Fibroblast of villous mesenchyme (primary cell): ENCODE results near the gene AKAP12. TPM values are rescaled to one million over a fixed set of nuclear protein-coding genes. Genes with fewer than 3 reads are reported as not detected.
"Not testable (repeated sequence)": the region's sequence is repeated elsewhere in the genome, so short reads cannot be mapped to it uniquely, and the experiment has no call there.

Source experiments
- DNase-seq: peaks from one replicate; pipeline ENCODE4 v3.0.0-alpha.2; 2010; ENCODE audit warnings: low read depth
- H3K4me3 ChIP-seq: 2 replicates; pipeline ENCODE4 v1.5.1; 2011; ENCODE audit warnings: low read depth, mild to moderate bottlenecking, low read length
- CTCF ChIP-seq: IDR thresholded peaks from 2 replicates; pipeline ENCODE4 v1.5.1; 2012; ENCODE audit warnings: low read depth, mild to moderate bottlenecking, low read length; ENCODE audit not compliant: insufficient read depth
- total RNA-seq: library from RNA; depleted of rRNA; stranded (reverse); fragments of >200 nt; gene quantifications from 2 replicates; pipeline ENCODE4 v1.2.3, GENCODE V29; 2012

Gene AKAP12
- total RNA-seq, 1 donor: 123 TPM

- no peak overlapping the region for H3K4me3 ChIP-seq
- no peak for TF ChIP-seq CTCF
- no peak for DNase-seq
Measured at GRCh38 chr6:151349651-151350270, 110.0 kb downstream of the AKAP12 start.

GRCh38 chr6:151350442-151351145 is 110.8 kb downstream of the AKAP12 start:
- no peak for TF ChIP-seq CTCF
- DNase-seq: no peak
- H3K4me3 ChIP-seq: no peak overlapping the region

- TF ChIP-seq CTCF: no peak
- DNase-seq: no peak
- H3K4me3 ChIP-seq: no peak overlapping the region
Measured at GRCh38 chr6:151351146-151351700, 111.5 kb downstream of the AKAP12 start.

GRCh38 chr6:151351731-151352130 is 112.0 kb downstream of the AKAP12 start:
- DNase-seq: no peak
- H3K4me3 ChIP-seq: no peak overlapping the region
- TF ChIP-seq CTCF: no peak

- TF ChIP-seq CTCF: no peak
- no peak for DNase-seq
- no peak overlapping the region for H3K4me3 ChIP-seq
Measured at GRCh38 chr6:151352410-151353396, 112.9 kb downstream of the AKAP12 start.

- TF ChIP-seq CTCF: no peak
- no peak for DNase-seq
- H3K4me3 ChIP-seq: no peak overlapping the region
Measured at GRCh38 chr6:151353795-151354194, 114.0 kb downstream of the AKAP12 start.

GRCh38 chr6:151356983-151357382 is 117.2 kb downstream of the AKAP12 start:
- H3K4me3 ChIP-seq, DNase-seq: not testable (repeated sequence)
